ENCODE data around the gene PPP6R2.

Gene PPP6R2

DNA sequence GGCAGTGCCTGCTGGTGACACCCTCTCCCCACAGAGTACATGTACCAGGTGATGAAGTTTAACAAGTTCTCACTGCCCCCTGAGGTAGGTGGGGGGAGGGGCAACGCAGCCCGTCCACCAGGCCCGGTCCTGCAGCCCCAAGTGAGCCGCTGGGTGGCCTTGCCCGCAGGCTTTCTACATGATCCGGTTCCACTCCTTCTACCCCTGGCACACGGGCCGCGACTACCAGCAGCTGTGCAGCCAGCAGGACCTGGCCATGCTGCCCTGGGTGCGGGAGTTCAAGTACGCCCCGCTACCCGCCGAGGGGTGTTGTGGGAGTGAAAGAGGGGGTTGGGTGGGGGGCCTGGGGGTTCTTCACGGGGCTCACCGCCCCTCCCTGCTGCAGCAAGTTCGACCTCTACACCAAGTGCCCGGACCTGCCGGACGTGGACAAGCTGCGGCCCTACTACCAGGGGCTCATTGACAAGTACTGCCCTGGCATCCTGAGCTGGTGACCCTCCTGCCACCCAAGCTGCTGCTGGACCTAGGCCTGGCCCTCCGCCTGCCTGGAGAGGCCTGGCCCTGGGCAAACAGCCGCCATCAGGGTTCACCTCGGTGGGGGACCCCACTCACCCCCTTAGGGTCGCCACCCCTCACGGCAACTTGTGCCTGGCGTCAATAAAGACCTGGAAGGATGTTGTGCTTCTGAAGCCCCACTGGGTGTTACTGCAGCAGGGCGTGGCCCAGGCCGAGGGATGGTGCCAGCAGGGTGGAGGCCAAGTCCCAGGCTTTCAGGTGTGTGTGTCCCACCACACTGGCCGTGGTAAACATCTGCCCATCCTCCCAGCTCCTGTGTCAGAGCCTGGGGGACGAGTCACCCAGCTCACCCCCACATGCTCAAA lies 146.5 kb downstream of the PPP6R2 start:
- TF ChIP-seq, protein P1, sequence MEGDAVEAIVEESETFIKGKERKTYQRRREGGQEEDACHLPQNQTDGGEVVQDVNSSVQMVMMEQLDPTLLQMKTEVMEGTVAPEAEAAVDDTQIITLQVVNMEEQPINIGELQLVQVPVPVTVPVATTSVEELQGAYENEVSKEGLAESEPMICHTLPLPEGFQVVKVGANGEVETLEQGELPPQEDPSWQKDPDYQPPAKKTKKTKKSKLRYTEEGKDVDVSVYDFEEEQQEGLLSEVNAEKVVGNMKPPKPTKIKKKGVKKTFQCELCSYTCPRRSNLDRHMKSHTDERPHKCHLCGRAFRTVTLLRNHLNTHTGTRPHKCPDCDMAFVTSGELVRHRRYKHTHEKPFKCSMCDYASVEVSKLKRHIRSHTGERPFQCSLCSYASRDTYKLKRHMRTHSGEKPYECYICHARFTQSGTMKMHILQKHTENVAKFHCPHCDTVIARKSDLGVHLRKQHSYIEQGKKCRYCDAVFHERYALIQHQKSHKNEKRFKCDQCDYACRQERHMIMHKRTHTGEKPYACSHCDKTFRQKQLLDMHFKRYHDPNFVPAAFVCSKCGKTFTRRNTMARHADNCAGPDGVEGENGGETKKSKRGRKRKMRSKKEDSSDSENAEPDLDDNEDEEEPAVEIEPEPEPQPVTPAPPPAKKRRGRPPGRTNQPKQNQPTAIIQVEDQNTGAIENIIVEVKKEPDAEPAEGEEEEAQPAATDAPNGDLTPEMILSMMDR (IDR thresholded peaks at IDR 0.05; ENCODE audit: insufficient read depth, low read depth, low read length, missing control alignments) = no peak
- no peak for DNase-seq (ENCODE audit: low read depth)
- no peak overlapping the region for H3K4me3 ChIP-seq (ENCODE audit: low read length)

DNA sequence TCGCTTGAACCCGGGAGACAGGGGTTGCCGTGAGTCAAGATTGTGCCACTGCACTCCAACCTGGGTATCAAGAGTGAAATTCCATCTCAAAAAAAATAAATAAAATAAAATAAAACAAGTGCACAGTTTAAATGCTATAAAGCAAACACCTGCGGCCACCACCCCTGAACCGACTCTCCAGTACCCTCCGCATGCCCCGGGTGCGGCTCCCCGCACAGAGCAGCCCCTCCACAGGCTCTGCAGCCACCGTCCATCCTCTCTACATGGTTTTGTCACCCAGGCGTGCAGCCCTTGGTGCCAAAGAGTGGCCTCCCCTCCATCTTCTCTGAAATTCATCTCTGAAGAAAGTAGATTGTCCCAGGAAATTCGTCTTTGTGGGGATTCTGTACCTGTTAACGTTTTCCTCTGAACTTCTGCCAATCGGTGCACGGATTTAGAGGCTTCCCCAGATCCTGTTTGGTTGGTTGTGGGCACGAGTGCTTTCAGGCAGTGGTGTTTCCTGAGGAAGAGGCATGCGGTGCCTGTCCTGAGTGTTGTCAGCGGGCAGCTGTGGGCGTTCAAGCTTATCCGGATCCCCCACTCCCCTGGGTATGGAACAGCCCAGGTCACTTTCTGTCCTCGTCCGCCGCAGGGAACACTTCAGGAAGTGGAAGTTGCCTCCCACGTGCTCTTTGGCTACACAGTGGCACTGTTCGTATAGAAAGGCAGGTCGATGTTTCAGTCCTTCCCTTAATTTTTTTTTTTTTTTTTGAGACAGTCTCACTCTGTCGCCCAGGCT lies 147.6 kb downstream of the PPP6R2 start:
- TF ChIP-seq, protein P1 (IDR thresholded peaks at IDR 0.05; ENCODE audit: insufficient read depth, low read depth, low read length, missing control alignments) = no peak
- H3K4me3 ChIP-seq (ENCODE audit: low read length) = no peak overlapping the region
- DNase-seq (ENCODE audit: low read depth) = no peak

All from epithelial cell of esophagus (primary cell).